SK-N-DZ (cell line): ENCODE data around the gene NUS1. TPM values are rescaled to one million over a fixed set of nuclear protein-coding genes. Genes with fewer than 3 reads are reported as not detected.
"Not testable (repeated sequence)": the region's sequence is repeated elsewhere in the genome, so short reads cannot be mapped to it uniquely, and the experiment has no call there.

Source experiments
- DNase-seq: peaks from one replicate; pipeline ENCODE4 v3.0.0-alpha.2; 2015; ENCODE audit warnings: low spot score
- polyA plus RNA-seq, 2 experiments: library from polyadenylated mRNA; depleted of rRNA; stranded (reverse); fragments of >200 nt; gene quantifications; 2 replicates each; pipeline ENCODE4 v1.2.3, GENCODE V29; 2014

NUS1 gene
- polyA plus RNA-seq (2014; cell fraction: cytosol; rRNA removed): 20.8 and 21.5 TPM in 2 replicates
- polyA plus RNA-seq (2014; cell fraction: nucleus; rRNA removed): 14.6 and 20.6 TPM in 2 replicates

DNA sequence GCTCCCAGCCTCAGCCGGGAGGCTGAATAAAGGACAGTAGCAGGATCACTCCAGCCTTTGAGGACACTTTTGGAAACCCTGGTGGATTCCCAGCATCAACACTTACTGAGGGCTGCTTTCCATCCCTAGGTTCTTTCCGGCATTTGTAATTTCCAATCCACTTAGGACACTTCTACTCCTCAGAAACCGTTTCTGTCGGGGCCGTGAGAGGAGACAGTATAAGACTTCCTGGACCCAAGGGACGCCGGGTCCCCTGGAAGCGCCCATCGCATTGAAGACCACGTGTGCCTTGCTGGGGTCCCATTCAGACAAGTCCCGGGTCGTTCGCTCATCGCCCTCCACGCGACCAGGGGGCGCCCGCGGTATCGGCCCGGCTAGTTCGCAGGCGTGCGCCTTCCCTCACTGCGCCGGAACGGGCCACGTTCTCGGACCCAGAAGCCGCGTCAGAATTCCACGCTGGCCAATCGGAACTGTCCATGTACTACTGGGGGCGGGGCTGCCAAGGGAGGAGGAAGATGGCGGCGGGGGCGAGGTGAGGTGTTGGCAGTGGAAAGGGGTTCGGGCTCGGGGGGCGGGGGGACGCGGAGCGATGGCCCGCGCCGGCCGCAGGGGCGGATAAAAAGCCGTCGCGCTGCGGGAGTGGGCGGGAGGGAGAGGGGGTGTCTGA, at the start of gene NUS1:
NUS1 (plus strand) TSS at position 479 of the 667 bp plus-strand sequence. CDS start 202 bp downstream, outside the sequence.
- DNase-seq: peak; percentile 97

DNA sequence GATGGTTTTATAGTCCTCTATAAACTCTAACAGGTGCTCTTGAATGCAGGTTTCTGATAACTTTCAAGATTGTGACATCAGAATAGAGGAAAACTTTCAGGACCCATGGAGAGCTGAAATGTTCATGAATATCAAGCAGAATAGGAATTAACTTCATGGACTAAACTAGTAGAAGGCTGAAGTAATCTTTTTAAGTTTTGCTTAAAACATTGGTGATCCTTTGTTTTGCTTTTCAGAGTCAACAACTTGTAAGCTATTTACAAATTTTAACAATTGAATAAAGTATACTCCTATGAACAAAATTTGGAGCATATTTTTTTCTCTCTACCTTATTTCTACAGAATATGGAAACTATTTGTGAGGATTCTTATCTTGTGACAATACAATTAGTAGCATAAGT, 47.7 kb upstream of the NUS1 start:
- DNase-seq: no peak

DNA sequence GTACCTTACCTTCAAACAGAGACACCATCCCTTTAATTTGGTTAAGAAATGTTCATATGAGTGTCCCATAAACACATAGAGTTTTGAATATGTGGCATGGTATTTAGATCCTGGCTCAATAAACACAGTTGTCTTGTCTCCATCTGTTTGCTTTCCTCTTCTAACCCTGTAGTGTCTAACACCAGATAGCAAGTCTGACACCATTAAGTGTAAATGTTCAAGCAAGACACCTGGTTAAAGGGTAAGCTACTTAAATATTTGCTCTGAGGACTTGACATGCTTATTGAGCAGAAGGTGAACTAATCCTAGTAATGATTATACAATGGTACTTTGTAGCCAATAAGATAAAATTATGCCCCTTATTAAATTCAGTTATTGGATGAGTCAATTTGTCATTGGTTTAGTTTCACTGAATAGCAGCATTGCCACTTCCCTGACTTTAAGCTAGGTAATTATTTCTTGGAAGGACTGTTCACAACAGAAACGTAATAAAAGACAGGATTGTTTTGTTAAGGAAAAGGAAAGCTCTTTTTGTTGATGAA, 46.1 kb upstream of the NUS1 start:
- DNase-seq: no peak

DNA sequence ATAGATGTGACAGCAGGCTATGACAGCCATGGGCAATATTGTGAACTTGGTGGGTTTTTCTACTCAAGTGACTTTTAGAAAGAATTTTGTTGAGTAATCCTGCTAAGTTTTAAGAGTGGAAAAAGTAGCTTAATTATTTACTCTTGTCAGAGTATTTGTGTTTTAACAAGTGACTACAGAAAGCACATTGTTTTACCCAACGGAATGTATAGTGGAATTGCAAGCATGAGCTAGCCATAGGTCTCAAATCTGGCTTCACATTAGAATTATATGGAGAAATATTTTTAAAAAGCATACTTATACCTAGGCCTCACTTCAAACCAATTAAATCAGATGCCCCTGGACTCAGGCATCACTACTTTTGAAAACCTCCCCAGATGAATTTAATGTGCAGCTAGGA, 37.5 kb upstream of the NUS1 start:
- DNase-seq: no peak

DNA sequence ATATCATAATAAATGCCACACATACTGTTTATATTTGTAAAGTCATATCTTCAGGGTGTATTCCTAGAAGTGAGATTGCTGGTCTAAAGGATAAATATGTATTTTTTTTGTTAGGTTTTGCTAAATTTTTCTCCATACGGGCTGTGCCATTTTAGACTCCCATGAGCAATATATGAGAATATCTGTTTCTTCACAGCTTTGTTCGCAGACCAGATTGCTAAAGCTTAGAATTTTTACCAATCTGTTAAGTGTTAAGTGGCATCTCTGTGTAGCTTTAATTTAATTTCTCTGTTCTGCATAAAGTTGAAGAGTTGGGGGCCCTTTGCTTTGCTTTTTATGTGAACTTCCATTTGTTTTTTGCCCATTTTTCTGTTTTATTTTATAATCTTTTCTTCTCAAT, 32.3 kb upstream of the NUS1 start:
- no peak for DNase-seq

DNA sequence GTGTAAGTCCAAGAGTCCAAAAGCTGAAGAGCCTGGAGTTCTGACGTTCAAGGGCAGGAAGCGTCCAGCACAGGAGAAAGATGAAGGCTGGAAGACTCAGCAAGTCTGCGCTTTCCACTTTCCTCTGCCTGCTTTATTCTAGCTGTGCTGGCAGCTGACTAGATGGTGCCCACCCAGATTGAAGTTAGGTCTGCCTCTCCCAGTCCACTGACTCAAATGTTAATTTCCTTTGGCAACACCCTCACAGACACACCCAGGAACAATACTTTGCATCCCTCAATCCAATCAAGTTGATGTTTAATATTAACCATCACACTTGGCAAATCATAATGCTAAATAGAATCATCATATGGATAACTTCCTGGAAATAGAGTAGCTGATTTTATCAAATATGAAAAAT, 23.3 kb upstream of the NUS1 start:
- DNase-seq: not testable (repeated sequence)

DNA sequence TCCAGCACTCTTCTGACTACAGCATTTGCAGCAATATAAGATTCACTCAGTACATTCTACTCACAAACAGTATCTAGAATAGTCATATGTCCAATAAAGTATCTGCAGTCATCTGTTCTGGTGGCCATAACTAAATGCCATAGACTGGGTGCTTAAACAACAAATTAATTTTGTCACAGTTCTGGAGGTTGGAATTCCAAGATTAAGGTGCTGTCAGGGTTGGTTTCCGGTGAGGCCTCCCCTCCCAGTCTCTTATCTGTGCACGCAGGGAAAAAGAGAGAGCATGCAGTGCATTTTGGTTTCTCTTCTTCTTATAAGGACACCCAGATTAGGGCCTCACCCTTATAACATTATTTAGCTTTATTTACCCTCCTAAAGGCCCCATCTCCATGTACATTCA, 21.3 kb upstream of the NUS1 start:
- DNase-seq: no peak

DNA sequence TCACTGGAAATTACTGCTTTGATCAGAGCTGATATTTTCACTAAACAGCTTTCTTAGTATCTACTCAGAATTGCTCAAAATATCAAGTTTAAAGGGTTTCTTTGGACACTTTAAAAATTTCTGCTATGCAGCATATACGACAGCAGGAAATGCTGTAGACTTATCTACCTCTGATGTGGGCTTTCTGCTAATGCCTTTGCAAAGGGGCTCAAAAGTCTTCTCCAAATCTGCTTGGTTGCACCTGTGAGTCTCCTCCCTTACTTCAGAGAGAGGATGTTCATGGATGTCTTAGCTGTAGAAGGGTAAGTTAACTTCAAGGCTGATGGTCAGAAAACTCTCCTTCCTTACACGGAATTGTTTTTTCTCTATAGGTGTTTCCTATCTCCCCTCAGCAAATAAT, 19.9 kb upstream of the NUS1 start:
- DNase-seq: no peak

DNA sequence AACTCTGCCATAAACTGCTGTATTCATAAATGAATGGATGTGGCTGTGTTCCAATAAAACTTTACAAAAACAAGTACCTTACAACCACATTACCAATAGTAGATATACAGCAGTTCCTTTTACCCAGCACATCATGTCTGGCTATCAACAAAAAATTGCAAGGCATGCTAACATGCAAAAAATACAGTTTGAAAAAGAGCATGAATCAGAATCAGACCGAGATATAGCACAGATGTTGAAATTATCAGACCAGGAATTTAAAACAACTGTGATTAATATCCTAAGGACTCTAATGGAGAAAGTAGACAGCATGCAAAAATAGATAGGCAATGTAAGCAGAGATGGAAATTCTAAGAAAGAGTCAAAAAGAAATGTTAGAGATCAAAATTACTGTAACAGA, 8.4 kb upstream of the NUS1 start:
- DNase-seq: no peak

DNA sequence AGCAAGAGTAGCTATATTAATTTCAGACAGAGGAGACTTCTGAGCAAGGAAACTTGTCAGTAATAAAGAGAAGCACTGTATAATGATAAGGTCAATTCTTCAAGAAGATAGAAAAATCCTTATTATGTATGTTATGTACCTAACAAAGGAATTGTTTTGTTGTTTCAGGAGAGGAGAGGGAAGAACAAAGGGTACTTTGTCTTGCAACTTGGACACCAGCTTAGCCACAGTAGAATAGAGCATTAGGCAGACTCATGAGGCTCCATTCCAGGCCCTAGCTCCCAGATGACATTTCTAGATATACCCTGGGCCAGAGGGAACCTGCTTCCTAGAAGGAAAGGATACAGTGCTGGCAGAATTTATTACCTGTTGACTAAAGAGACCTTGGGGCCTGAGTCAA, 6.5 kb upstream of the NUS1 start:
- no peak for DNase-seq

DNA sequence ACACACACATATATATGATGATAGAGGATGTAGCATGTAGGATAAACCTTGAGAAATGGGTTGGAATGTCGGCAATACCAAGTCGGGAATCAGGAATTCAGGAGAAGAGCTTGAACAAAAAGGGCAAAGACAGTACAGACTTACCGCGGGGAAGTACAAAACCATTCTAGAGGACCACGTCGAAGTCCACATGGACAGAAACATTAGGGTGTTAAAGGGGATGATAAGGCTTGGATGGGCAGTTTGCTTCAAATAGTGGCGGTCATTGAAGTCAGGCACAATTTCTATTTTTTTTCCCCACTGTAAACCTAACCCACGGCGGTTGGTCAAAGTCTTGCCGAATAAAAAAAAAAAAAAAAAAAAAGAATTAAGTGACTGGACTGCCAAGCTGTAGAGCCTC, 766 bp upstream of the NUS1 start:
- peak; percentile 39 for DNase-seq

DNA sequence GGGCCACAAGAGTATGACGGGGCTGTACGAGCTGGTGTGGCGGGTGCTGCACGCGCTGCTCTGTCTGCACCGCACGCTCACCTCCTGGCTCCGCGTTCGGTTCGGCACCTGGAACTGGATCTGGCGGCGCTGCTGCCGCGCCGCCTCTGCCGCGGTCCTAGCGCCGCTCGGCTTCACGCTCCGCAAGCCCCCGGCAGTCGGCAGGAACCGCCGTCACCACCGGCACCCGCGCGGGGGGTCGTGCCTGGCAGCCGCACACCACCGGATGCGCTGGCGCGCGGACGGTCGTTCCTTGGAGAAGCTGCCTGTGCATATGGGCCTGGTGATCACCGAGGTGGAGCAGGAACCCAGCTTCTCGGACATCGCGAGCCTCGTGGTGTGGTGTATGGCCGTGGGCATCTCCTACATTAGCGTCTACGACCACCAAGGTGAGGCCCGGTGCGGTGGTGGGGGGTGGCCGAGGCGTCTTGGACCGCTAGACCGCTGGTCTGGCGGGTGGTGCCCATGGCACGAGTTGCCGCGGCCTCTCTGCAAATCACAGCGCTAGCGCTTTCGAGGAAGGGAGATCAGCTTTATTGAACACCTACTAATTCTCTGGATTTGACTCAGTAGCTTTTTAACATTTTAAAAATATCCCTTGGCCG, 511 bp downstream of the NUS1 start:
- peak; percentile 8 for DNase-seq

DNA sequence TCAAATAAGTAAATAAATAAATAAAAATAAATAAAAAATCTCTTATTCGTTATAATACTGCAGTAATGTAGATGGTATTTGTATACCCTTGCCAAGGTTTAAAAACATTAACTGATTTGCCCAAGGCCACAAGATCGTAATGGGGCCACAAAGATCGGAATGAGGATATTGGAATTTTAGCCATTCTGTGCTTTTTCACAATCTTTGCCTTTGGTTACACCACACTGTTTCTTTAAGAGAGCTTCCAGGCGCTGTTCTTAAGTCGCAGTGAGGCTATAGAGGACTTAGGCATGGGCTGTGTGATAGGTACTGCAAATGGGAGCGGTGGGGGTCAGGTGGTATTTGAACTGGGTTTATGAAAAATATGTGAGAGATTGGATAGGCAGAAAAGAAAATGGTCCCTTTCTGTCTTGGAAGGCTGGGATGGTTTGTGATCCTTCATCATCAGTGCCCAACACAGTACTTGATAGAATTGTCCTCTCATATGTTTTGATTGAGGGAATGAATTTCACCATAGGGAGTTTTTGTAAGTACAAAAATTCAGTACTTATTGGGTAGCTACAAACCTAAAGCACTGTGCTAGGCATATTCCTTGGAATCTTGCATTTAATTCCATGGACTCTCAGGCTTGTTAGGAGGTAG, 1.4 kb downstream of the NUS1 start:
- no peak for DNase-seq

DNA sequence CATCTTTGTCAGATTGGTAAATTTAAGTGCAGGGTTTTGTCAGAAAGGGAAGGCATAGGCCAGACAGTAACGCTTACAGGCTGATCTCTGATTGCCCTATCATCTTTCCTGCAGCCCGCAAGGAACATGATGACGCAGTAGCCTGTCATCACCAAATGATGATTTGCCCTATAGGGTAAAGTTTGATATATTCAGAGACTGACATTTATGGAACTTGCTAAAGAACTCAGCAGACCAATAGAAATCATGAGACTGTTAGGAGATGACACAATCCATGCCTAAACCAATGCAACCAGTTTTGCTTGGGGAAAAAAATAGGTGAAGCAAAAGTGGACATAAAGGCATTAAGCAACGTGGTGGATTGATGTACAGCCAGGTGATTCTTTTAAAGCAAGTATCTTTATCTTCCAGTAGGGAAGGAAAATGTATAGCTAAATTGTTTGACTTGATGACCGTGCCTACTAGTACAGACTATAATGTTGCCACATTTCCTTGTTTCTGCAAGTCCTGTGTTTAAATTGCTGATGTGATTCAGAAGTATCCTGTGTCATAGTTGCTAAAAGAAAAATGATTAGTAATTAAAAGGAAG, 2.4 kb downstream of the NUS1 start:
- DNase-seq: no peak

DNA sequence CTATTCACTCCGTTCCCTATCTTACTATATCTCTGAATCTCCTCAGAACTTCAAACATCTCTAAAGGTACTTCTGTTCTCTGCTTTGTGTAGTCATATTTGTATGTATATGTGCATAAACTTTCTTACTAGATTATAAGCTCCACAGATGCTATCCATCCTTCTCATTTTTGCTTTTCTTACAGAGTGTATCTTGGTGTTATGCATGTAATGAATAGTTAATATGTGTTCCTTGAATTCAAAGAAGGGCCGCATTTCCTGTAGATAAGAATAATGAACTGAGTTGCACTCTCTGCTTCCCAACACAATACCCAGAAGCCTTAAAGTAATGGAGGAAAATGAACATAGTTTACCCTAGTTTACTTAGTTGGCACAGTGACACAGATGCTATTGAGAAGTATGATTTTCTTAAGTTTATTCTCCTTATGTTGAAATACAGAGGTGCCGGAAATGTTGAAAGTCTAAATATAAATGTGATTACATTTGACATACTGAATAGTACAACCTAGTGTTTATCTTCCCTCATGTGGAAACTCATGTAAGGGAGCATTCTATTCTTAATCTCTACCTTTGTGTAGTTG, 6.0 kb downstream of the NUS1 start:
- DNase-seq: no peak

DNA sequence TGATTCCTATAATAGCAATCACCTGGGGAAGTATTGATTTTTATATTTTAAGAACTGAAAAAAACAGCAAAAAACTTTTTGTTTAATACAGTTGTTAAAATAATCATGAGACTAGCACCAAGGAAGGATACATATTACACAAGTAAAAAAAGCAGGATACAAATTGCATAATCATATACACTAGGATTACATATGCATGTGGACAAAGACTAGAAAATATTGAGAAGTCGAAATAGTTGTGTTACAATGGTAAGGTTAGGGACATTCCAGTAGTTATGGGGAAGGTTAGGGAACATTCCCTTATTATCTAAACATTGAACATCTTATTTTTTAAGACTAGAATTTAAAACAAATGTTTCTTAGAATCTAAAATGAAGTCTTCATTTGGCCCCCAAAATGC, 9.5 kb downstream of the NUS1 start:
- DNase-seq: no peak

DNA sequence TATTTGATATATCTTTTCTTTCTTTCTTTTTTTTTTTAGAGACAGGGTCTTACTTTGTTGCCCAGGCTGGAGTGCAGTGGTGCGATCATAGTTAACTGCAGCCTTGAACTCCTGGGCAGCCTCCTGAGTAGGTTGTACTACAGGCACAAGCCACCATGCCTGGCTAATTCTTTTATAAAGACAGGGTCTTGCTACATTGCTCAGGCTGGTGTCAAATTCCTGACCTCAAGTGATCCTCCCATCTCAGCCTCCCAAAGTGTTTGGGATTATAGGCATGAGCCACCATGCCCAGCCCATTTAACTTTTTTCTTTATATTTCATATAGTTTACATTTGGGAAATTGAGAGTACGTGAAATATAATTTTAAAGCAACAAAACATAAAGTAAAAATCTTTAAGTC, 10.1 kb downstream of the NUS1 start:
- DNase-seq: no peak

DNA sequence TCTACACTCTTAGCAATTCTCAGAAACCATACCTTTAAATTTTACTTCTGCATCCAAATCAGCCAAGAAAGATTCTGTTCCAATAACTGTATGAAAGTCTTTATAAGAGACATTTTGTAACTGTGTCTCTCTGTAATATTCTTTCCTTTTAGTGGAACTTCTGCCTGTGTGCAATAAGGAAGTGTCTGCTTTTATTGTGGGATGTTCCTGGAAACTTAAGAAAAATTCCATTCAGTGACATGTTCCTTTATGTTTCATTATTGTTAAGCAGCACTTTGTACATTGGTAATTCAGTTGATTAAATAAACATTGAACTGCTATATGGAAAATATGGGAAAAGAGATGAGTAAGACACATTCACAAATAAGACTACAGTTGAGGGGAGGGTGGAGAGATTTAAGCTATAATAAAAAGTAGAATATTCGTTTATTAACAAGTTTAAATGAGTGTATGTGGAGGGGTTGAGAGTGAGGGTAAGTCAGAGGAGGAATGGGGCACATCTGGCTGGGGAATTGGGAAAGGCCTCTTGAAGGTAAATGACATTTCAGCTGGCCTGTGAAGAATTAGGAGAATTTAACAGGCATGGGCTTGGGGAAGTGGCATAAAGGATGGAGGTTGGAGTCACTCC, 11.9 kb downstream of the NUS1 start:
- no peak for DNase-seq

DNA sequence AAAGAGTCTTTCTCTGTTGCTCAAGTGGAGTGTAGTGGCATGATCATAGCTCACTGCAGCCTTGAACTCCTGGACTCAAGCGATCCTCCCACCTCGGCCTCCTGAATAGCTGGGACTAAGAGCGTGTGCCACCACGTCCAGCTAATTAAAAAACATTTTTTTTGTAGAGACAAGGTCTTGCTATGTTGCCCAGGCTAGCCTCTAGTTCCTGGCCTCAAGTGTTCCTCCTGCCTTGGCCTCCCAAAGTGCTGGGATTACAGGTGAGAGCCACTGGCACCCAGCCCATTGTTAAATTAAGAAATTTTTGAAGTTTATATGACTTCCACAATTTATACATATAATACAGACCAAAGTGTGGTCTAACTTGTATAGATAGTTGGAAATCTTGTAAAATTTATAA, 14.3 kb downstream of the NUS1 start:
- DNase-seq: not testable (repeated sequence)

DNA sequence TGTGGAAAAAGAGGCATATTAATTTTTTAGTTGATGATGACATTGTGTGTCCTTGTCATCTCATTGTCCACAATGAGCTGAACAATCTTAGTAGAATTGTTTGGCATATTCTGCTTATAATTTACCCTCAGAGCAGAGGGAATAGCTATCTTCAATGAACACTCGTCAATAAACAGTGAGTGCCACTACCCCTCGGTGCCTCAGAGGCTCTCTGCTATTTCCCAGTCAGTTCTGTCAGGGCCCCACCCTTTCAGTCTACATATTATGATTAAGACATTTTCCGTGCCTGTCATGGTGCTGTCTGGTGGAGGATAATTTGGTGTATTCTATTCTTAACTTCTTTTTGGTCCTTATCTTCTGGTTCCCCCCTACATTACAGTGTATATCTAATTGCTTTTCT, 31.2 kb downstream of the NUS1 start:
- DNase-seq: no peak

DNA sequence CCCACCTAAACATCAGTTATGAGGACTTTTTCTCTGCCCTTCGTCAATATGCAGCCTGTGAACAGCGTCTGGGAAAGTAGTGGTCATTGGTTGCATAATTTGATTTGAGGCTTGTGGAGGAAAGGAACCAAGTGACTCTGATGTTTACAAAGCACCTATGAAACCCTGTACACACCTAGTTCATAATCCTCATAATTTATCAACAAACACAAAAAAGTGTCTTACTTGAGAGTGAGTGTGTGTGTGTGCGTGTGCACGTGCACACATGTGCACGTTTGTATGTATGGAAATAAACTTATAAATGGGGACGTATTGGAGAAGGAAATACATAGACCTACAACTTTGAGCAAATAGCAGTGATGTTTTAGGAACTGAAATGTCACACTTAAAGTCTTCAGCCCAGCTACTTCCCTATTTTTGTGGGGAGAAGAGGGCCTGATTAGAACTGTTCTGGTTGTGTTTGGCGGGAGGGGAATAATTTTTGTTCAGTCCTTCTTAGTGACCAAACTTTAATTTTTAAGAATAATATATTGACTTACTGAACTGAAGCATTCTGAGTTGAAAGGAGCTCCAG, 31.8 kb downstream of the NUS1 start:
- DNase-seq: not testable (repeated sequence)
